ENCODE results near the gene SOHLH1.

Gene SOHLH1

DNA sequence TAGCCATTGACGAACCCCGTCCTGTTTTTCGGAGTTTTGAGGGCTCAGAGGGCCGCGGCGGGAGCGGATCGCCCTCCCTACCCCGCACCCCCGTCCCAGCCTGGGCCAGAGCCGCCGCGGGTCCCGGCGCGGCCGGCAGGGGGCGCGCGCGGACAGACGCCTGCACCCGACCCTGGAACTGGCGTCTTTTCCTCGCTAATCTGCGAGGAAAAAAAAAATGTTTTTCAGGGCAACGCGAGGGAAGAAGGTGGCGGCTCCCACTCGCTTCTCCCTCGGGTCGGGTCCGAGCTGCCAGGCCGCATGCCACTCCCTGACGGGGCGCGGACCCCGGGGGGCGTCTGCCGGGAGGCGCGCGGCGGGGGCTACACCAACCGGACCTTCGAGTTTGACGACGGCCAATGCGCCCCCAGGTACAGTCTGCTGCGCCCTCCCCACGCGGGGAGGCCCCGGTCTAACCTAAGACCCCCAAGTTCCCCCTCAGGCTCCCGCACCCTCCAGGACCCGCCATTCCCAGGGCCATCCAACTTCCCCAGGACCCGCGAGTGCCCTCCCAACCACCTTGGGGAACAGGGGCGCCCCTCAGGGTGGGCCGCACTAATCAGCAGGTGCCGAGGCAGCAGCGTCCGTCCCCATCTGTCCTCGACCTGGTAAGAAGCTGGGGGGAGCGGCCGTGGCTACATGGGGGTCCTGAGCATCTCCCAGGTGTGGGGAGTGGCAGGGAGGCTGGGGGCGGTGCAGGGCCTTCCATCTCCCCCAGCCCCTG, 2.9 kb upstream of the SOHLH1 start, which contains the start of gene KCNT1:
KCNT1 (plus strand) TSS at position 227 of the 763 bp plus-strand sequence; CDS start at position 301, 74 bp downstream.
- no peak for DNase-seq

DNA sequence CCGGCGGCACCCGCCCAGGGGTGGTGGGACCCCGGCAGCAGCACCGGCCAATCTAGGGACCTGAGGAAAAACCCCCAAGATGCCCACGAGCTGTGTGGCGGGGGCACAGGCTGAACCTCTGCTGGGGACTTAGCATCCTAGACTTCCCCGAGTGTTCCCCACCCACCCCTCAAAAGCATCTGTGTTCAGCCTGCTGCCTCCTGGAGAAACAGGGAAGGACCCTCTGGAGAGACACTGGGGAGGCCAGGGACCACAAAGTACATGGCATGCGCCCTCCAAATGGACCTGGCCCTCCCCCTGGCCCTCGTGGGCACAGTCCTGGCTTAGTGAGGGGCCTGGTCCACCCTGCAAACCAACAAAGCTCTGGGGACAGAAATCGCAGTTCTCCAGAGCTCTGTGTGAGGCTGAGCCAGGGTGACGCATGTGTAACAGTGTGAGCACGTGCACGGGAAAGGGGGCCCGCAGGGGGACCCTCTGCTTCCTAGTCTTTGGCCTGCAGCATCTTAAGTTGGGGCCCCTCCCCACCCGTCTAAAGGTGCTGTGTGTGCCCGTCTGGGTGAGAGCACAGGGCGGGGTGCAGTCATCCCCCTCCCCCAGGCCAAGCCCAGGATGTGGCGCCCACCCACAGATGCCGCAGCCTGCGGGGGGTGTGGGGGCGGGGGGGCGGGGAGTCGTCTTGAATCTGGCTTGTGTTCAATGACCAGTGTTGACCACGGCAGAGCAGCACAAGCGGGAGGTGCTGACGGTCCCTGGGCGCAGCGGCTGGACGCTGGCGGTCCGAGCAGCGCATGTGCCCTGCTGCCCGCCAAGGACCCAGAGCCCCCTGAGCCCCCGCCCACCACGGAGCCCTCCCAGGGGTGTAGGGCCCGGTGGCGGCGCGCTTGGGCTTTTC, 2.0 kb upstream of the SOHLH1 start:
- no peak for DNase-seq

DNA sequence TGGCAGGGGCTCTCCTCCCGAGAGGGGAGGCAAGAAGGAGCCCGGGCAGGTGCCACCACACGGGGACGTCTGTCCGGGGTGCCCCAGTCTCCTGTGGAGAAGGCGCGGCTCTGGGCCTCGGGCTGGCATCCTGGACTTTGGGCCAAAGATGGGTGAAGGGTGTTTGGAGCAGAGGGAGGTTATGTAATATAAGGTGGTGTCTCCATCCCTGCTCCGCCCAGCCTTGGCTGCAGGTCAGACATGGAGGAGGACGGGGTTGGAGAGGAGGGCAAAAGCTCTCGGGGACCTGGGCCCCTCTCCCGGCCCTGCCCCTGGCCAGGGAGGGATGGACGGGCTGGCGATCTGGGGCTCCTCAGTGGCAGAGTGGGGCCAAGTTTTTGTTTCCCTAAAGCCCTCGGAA, 1.2 kb upstream of the SOHLH1 start:
- DNase-seq = no peak

DNA sequence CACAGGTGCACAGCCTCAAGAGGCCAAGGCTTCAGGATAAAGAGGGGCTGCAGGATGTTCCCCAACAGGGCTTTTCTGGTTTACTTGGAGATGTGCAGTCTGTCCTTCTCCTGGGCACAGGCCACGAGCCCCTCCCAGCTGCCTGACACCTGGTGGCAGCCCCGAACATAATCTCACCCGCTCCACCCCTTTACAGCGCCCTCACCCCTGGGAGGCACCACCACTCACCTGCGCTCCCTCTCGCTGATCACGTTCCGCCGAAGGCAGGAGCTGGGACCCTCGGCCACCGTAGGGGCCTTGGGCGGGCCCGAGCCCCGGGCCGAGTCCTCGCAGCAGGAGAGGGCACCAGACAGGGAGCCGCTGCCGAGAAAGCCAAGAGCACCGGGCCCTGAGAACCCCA, 514 bp downstream of the SOHLH1 start:
- DNase-seq = no peak

DNA sequence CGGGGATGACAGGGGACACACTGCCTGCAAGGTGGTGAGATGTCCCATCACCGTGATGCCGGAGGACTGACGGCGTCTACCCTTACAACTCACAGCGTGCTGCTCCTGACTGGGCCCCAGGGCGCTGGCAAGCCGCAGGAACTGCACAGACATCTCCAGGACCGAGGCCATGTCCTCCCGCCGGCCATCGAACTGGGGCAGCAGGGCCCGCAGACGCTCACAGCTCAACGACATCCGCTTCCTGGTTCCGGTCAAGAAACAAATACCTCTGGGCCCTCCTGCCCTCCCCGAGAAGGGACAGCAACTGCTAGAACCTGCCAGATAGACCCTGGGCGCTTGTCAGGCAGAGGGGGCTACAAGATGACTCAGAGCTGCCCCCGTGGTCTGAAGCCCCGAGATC, 1.0 kb downstream of the SOHLH1 start:
- no peak for DNase-seq

DNA sequence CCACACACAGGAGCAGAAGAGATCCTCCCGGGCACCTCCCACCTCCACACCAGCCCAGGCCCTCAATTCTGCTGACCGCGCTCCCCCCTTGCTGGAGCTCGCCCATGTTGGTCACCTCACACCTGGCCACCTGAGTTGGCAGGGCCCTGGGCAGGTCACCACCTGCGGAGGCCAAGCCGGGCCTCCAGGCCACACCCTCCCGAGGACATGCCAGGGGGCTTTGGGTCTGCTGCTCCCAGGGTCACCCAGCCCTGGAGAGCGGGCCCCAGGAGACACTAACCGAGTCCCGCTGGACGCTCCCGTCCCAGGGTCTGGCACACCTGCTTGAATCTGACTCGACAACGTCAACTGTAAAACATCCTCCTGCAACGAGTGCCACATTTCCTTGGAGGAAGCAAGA, 2.1 kb downstream of the SOHLH1 start:
- no peak for DNase-seq

DNA sequence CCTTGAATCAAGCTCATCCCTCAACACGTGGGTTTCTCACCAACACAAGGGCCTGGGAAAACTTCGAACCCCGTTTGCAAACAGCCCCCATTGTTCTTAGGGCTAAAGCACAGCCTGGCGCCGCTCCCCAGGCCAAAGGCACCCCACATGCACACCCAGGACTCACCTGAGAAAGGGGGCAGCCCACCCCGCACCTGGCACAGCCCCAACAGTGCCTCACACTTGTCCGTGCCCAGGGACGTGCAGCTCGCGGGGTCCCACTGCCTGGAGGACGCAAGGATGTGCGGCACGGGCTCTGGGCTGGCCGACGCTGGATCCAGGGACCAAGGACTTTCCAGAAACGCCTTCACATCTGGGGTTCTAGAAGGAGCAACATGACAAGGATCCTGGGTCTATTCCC, 2.8 kb downstream of the SOHLH1 start:
- DNase-seq = no peak

DNA sequence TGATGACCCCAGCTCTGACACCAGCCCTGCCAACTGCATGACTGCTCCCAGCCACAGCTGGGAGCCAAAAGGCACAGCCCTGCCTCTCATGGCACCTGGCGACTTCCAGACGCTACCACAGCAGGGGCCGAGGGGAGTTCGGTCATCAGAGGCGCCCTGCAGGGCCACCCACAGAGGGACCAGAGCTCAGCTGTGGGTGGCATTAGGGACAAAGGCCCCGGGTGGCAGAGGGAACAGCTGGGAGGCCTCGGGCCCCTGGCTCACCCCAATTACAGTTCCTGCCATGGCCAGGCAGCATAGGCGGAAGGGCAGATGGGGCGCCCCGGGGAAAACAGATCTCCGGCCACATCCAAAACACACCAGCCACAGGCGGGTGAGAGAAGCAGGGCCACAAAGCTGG, 3.6 kb downstream of the SOHLH1 start:
- no peak for DNase-seq

DNA sequence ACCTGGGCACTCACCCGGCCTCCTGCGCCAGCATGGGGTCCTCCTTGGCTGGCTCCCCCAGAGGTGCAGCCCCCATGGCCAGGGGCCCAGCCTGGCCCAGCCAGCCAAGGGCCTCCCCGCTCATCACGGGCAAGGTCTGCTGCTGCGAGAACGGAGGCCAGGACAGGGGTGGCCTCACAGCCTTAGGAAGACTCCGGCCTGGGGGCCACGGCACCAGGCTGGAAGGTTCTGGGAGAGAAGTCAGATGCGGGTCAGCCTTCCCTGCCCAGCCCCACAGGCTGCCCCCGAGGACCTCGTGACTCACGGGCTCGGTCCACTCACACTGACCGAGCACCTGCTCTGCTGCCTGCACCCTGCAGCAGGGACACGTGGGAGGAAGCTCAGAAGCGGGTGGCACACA, 4.2 kb downstream of the SOHLH1 start:
- no peak for DNase-seq

DNA sequence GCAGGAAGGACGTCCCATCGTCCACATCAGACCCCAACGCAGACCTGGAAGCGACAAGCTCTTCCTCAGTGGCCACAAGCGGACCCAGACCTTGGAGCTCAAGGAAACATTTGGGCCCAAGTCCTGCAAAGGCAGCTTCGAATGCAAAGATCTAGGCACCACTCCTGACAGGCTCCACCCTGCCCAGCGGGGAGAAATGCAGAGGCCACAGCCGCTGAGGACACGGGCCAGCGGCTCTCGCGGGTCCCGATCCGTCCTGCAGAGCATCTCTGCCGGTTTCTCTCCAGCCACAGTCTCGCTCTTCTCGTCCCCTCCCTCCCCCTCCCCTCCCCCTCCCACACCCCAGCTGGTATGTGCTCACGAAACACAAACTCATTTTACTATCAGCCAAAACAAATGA, 4.9 kb downstream of the SOHLH1 start:
- DNase-seq = no peak

DNA sequence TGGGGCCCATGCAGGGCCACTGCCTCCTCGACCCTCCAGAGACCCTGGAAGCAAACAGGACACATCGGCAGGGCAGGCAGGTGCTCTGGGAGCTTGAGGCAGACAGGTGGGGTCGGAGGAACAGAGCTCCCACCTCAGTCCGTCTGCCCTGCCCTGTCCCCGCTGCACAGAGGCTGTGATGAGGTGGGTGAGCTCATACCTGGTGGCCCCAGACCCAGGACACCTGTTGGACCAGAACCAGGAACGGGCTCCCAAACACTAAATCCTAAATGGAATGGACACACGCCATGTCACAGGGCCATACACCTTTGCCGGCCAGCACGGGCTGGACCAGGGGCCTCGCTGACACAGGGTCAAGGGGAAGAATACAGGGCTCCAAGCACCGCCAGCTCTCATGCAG, 5.5 kb downstream of the SOHLH1 start:
- DNase-seq = no peak

DNA sequence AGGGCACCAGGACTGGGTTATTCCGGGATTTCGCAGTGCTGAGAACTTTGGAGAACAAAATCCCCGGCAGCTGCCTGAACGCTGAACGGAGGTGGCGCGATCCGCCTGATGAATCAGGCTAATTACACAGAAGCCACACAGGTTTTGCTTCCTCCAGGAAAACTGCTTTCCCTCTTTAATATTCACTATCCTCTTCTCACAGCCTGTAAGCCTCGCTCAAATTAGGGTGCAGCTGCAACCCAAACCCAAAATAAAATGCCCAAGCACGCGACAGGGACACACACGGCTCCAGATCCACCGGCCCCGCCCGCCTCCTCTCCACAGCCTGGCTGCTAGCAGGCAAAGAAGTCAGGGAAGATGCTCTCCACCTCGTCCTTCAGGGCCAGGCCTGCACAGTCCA, 6.0 kb downstream of the SOHLH1 start:
- no peak for DNase-seq

DNA sequence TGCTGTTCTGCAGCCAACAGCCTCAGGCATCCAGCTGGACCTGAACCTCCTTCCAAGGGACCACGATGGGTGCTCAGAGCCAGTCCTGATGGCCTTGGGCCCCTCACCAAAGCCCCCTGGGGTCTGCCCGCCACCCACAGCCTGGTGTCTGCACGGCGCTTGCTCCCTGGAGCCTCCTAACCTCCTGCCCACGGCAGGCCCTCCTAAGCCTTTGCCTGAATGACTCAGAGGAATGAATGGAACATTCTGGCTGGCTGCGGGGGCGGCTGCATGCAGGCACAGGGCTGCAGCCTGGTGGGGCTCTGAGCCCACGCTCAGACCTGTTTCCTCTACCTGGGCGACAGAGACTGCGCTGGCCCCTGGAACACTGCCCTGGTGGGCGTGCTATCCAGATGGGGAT, 6.9 kb downstream of the SOHLH1 start:
- DNase-seq = no peak

DNA sequence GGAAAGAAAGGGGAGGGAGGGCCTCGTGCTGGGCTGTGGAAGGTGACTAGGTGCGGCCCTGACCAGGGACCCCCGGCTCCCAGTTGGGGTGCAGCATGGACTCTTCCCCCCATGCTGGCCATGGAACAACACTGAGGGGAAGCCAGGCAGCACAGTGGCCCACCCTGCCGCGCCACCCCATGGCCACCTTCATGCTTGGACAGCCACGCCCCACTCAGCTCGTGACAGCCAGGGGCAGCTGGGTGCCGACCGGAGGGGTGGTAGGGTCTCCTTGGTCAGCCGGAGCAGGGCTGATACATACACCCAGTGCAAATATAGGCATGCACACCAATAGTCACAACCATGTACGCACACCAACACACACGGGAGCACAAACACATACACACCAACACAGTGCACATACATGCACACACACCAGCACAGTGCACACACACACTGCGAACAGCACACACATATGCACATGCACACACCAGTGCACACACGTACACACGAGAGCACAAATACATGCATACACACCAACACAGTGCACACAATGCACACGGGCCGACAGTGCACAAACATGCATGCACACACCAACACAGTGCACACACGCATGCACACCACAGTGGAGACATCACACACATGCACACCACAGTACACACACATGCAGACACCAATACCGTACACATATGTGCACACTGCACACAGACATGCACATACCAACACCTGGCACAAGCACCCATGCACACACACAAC, 8.3 kb downstream of the SOHLH1 start:
- no peak for DNase-seq

DNA sequence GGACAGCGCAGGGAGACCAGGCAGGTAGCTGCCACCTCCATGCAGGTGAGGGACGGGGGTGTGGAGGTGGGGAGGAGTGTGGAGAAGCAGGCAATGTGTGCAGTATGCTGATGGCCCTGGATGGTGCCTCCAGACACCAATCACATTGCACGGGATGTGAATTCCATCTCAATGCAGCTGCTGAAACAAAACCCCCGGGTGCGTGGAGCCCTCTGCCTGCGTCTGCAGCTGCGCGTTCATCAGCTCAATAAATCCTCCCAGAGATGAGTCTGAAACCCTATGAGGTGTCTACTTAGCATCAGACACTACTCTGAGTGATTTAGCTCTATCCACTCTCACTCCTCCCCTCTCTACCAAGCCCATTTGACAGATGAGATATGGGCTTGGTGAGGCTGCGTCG, 10.3 kb downstream of the SOHLH1 start:
- DNase-seq = no peak

DNA sequence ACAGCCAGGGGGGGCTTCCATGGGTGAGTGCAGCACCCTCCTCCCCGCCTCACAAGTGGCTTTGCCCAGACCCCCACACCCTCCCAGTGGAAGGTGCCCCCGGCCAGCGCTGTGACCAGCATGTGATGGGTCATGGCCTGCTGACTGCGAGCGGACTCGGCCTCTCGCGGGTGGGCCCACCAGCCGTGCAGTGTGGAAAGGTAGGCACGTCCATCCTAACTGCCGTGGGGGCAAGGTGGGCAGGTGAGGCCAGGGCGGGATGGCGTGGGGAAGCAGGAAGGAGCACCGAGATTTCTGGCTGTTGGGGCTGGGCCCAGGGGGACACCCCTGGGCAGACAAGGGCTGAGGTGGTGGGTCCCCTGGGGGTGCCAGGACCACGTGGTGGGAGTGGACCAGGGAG, 12.1 kb downstream of the SOHLH1 start:
- DNase-seq = no peak

DNA sequence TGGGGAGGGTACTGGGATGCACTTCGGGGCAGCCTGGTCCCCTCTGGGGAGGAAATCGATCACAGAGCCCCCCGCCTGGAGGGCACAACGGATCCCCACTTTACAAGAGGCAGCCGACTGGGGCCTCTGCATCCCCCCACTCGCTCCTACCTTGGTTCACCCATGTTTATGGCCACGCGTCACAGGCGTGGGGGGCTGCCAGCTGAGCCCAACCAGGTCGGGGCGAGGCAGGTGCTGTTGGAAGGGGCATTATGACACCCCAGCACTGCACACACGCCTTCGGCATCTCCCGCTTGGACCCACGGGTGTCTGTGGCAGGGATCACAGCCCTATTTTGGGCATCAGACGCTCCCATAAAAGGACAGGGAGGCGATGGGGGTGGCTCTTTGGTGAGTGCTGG, 14.6 kb downstream of the SOHLH1 start:
- DNase-seq = no peak

DNA sequence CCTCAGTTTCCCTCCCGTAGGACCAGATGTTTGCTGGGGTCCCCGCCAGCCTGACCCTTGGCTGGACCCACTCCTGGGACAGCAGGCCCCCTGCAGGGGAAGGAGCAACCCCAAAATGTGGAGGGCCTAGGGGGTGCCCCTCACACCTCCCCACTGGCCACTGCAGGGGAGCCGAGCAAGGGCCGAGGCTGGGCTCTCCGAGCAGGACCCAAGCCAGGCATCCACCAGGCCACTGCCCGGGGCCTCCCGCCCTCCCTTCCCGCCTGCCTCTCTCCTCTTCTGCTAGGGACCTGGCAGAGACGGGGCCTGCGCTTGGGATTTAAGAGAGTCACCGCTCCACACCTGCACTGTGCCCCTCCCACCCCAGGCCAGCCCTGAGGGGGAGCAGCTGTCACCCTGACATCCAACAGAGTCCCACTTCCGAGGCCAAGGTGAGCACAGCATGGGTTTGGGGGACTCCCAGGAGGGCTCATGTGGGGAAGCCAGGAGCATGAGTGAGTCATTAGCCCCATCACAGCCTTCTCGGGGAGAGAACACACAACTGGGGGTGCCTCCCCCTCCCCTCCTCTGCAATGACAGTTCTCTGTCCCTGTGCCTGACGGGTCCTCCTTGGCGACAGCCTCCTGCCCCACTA, 15.8 kb downstream of the SOHLH1 start:
- no peak for DNase-seq

DNA sequence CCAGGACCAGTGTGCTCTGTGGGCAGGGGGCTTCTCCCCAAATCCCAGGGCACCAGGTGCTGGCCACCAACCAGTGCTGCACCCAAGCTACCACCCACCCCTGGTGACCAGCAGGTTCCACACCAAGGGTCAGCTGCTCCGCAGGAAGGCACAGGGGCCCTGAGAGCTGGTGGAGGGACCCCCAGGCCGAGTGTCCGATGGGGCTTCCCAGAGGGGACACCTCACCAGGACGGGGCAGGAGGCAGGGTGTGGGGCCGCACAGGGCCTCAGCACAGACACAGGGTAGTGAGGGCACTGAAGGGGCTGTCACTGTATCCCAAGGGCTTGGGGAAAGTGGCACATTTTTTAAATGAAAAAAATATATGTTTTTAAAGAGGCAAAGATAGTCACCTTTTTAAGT, 18.1 kb downstream of the SOHLH1 start:
- DNase-seq = no peak

DNA sequence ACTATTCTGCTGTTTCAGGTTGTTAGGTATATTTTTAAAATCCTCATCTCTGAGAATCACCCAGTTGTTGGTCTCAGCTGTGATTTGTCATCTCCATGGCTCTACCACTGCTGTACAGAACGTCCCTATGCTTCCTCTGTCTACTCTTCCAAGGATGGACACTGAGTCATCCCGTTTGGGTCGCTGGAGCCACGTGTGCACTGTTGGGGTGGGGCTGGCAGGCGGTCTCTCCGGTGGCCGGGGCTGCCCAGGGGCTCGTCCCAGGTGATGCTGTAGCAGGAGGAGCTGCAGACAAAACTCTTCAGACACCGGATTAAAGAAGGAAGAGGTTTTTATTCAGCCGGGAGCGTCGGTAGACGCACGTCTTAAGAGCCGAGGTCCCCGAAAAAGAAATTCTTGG, 19.2 kb downstream of the SOHLH1 start:
- no peak for DNase-seq

DNA sequence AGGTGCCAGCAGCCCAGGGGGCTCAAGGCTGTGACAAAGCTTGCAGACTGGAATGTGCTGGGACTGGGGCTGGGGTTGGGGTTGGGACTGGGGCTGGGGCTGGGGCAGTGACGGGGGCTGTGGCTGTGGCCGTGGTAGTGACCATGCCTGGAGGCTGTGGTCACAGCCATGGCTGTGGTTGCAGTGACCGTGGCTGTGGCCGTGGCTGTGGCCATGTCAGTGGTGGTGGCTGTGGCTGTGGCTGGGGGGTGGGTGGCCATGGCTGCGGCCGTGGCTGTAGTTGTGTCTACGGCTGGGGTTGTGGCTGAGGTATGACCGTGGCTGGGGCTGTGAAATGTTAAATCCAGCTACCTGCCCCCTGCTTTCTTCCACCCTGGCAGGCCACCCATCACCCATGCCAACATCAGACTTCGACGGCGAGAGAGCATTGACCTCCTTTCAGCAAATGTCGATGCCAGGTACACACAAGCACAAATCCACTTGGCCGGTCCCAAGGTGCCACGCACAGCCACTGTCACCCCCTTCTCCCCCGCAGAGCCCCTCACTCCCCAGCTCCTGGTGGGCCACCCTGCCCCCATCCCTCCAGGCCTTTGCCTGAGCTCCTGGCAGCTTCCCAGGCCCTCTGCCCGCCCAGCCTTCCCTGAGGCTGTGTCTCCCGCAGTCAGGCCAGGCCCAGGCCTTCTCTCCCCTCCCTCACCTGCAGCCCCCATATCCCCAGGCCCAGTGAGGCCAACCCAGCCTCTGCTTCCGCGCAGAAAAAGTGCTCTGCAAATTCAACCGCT, 20.9 kb downstream of the SOHLH1 start:
- DNase-seq = no peak

DNA sequence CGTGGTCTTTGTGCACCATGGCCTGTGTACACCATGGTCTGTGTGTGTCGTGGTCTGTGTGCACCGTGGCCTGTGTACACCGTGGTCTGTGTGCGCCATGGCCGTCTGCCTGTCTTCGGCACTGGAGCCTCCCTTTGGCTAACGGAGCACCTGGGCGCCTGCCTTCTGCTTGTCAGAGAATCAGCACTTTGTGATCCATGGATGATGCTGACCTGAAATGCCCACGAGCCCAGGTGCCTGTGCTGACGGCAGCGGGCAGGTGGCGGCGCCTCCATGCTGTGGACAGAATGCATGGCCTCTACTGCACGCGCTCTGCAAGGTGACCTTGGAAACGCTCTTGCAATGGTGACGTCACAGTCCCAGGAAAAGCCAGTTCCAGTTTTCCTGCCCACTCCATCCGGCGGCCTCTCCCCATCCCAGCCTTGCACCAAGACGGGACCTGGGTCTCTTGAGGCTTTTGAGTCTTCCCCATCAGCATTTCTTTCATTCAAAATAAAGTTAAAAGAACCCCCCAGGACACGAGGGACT, 21.6 kb downstream of the SOHLH1 start:
- no peak for DNase-seq

All from AML-193 (cell line).